ENCODE results near the gene TMEM187.

The TMEM187 gene

DNA sequence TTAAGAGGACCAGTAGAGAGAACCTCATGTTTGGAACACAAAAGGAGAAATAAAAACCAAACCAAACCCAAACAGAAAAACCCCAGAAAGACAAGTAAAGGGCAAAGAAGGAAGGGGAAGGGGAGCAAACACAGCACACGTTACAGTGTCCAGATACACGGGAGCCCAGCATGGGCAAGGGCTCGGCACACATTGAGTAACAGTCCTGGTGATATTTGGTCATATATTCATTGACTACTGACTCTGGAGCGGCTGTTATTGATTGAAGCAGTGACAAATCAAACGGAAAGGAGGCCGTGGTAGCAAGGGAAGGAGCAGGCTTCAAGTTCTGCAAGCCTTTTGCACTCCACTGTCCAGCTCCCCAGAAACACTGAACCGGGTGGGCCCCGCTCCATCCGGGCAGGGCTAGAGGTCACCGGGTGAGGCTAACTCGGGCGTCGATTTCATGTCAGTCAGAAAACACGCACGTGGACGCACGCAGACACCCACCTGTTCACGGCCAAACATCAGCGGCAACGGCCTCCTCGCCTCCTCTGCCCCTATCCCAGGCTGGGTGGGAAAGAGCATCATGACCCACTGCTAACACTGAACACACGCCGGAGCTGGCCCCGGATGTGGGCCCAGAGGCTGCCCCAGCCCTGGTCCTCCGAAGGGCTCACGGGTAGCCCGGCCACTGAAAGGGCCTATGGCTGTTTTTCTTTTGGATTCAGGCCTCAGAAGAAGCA, 50.9 kb downstream of the TMEM187 start:
- DNase-seq = no peak

DNA sequence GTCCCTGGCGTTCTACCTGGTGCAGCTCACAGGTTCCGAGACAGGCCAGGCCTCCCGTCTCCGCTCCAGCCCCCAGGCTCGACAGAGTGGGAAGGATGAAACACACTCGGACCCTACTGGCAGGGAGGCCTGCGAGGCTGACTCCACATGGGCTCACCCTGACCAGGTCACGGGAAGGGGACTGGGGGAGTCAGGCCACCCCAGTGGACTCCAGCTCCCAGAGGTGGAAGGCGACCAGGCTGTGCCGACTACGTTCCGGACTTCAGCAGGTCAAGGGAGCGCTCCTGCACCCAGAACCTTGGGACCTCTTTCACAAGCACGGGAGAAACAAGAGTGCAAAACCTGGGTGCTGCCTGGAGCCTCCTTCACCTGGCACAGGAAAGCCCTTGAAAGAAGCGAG, 51.7 kb downstream of the TMEM187 start:
- no peak for DNase-seq

DNA sequence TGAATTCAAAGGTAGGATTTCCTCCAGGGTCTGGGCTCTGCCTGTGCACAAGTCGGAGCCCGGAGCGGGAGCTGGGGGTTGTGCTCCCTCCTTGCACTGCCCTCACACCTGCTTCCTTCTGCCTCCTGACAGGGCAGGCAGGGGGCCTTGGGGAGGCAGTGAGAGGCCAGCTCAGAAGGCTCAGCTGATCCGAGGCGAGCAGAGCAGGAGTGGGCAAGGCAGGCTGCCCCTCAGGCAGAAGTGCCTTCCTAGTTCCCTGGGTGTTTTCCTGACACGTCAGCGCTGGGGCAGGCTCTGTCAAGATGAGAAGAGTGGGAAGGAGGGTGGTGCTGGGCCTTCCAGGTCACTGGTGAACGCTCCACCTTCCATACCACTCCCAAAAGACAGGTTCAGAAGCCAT, 52.7 kb downstream of the TMEM187 start:
- DNase-seq = no peak

DNA sequence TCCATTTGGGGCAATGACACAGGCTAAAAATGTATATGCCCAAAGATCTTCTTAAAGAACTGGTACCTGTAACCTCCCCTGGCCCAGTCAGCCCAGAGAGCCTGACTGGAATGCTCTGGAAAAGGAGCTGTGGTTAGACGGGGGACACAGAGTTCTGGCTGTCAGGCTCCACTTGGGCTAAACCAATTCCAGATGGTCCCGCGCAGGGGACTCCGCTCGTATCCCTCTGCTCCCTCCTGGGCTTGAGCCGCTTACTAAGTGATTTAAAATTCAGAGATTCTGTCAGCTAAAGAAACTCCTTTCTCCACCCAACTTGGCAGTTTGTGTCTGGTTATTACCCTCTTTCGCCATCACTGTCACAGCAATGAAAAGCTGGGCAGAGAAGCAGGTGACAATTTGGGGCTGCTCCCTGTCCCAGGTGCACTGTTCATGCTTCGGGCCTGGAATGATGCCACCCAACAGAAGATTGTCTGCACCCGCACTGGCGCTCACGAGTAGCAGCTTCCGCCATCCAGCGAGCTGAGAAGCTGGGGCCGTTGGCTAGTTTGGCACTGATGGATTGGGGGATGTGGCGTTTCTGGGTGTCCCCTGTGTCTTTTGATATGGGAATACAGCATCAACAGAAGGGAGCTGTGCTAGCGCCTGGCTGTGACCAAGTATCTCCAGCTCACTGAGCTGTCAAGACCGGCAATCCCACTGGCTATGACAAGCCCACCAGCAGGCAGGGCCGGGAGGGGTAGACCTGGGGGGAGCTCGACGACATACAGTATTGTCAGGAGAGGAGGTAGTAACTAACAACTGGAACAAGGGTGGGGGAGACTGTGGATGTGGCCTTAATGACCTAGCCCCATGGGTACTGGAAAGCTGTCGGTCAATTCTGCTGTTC, 53.8 kb downstream of the TMEM187 start:
- no peak for DNase-seq

DNA sequence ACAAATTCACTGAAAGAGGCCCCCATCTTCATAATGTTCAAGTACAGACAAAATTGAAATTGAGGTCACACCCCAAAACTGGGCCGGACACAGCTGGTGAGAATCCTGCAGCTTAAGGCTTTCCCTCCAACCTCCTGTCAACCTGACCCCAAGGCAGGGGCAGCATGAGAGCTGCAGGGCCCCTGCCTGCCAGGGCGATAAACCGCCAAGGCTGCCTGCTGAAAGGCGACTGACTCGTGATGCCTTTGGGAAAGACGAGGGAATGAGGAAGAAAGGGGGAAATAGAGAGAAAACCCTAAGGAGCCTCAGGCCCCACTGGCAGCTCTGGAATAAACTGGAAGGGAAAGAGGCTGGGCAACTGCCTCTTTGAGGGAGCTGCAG, 54.5 kb downstream of the TMEM187 start:
- DNase-seq = no peak

DNA sequence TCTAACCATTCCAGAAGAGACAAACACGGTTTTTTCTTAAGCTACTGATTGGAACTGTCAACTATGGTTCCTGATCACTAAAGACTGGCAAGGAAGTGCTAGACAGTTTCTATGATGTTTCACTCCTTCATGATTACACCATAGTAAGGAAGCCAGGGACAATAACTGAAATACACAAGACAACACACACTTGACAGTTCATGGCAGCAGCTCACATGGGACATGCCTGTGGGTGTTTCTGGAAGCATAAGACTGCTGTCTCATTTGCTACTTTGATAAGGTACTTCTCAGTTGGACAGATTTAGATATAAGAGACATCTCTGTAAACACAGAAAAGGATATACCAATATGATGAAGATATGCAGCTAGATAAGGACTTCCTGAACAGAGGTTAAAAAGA, 55.4 kb downstream of the TMEM187 start:
- DNase-seq = no peak

DNA sequence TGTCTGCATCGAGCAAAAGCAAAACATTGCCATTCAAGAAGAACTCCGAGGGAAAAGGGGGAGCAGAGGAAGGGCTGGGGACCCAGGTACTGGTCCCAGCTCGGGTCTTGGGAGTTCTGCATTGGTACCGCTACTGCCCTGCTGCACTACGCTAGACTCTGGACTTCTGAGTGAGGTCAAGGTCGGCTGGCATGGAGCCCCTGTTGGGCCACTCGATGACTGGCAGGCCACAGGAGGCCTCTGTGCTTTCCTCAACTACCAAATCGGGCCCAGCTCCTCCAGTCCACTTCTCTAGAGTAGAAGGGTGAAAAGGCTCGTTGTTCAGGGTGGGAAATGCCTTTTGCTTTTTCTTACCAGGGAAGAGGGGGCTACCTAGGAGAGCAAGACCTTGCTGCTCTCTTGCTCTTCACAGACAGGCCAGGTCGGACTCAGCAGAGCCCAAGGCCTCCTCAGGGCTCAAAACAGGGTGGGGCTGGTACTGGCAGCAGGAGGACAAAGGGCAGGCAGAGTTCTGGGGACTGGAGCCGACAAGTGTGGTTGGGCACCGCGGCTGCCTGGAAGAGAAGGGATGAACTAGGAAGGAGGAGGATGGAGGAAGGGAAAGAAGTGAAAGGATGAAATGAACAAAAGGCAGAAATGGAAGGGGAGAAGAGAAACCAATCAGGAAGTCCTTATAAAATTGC, 56.1 kb downstream of the TMEM187 start:
- no peak for DNase-seq

DNA sequence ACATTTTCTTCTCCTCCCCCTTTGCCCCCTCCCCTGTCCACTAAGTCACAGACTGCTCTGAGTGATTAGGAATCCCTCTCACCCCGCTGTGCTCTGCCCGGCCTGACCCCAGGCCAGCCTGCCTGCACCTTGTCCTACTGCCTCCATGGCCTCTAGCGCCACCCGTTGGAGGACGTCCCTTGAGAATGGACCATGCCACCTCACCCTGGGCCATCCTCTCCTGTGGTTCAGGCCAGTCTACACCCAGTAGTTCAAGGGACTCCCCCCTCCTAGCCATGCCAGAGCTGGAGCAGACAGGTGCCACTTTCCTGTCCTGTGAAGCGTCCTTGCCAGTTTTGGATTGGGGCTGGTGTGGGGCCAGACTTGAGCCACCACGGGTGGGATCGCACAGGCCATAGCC, 56.9 kb downstream of the TMEM187 start:
- DNase-seq = no peak

DNA sequence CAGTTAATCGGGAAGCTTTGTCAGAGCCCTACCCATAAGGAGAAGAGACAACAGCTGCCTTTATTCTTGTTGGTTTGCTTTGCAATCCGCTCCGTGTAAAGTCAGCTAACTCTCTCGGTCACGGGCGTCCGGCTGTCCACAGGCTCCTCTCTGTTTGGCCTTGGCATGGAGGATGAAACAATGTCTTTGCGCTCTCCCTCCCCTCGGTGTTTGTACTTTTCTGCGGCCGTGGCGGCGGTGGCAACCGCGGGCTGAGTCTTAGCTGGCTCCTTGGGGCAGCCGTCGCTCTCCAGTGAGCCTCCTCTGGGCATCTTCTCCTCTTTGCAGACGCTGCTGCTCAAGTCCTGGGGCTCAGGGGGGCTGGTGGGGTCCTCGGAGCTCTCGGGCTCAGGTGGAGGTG, 57.7 kb downstream of the TMEM187 start:
- DNase-seq = no peak

DNA sequence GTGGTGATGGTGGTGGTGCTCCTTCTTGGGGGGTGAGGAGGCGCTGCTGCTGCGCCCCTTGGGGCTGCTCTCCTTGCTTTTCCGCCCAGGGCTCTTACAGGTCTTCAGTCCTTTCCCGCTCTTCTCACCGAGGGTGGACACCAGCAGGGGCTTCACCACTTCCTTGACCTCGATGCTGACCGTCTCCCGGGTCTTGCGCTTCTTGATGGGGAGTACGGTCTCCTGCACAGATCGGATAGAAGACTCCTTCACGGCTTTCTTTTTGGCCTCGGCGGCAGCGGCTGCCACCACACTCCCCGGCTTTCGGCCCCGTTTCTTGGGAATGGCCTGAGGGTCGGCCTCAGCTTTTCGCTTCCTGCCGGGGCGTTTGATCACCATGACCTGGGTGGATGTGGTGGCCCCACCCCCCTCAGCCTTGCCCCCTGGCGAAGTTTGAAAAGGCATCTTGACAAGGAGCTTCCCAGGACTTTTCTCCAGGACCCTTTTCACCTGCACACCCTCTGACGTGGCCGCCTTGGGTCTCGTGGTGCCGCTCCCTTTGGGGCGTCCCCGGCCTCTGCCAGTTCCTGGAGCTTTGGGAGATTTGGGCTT, 58.3 kb downstream of the TMEM187 start:
- DNase-seq = no peak

DNA sequence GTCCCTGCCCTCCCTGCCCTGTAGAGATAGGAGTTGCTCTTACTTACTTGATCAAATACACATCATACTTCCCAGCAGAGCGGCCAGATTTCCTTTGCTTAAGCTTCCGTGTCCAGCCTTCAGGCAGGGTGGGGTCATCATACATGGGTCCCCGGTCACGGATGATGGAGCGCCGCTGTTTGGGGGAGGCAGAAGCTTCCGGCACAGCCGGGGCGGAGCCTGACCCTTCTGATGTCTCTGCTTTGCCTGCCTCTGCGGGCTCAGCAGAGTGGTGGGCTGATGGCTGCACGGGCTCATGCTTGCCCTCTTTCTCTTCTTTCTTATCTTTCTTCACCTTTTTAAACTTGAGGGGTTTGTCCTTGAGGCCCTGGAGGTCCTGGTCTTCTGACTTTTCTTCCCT, 59.6 kb downstream of the TMEM187 start:
- no peak for DNase-seq

DNA sequence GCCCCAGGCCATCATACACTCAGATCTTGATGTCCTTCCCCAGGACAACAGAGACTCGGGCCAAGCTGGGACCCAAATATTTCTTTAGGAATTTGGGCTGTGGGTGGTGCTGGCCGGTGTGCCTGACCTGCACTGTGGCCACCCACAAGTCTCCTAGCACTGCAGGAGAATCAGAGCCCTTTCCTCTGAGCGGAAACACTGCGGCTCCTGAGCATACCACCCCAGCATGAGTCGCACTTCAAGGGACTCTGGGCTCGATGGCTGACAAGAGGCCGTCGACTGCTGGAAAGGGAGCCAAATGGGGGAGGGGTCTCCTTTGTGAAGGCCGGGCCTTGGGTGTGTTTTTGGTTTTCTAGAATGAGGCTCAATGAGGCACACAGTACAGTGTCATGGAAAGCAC, 60.1 kb downstream of the TMEM187 start:
- DNase-seq = no peak

Data from NCI-H1930 (cell line).